H54 (cell line): ENCODE results near the gene S100P.
"Not testable (repeated sequence)": the region's sequence is repeated elsewhere in the genome, so short reads cannot be mapped to it uniquely, and the experiment has no call there.

Experiments used
- DNase-seq: peaks from one replicate; pipeline ENCODE4 v3.0.0; 2011; ENCODE audit warnings: low spot score, mixed read lengths; ENCODE audit not compliant: insufficient read length
- FAIRE-seq: peaks from 3 replicates; lab custom pipeline; 2011; peaks lifted over from hg19 to GRCh38; lab: Jason Lieb, UNC
- POLR2A ChIP-seq: IDR thresholded peaks from 2 replicates; pipeline ENCODE4 v1.6.1; 2011; ENCODE audit warnings: low read depth, mild to moderate bottlenecking, low read length

The S100P gene

DNA sequence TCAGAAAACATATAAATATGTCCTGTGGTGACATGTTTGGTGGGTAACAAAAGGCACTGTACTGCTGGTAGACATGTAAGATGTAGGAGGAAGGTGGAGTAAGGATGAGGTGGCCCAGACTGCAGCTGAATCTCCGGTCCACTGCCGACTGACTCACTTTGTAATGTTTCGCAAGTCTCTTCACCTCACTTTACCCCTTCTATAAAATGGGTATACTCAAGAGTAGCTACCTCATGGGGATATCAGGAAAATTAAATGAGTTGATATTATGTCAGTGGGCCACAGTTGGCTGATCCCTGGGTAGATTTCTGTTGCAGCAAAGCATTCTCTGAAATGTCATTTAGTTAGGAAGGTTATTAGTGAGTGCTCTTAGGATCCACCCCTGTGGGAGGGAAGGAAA lies 31.1 kb upstream of the S100P start:
- no peak for FAIRE-seq

DNA sequence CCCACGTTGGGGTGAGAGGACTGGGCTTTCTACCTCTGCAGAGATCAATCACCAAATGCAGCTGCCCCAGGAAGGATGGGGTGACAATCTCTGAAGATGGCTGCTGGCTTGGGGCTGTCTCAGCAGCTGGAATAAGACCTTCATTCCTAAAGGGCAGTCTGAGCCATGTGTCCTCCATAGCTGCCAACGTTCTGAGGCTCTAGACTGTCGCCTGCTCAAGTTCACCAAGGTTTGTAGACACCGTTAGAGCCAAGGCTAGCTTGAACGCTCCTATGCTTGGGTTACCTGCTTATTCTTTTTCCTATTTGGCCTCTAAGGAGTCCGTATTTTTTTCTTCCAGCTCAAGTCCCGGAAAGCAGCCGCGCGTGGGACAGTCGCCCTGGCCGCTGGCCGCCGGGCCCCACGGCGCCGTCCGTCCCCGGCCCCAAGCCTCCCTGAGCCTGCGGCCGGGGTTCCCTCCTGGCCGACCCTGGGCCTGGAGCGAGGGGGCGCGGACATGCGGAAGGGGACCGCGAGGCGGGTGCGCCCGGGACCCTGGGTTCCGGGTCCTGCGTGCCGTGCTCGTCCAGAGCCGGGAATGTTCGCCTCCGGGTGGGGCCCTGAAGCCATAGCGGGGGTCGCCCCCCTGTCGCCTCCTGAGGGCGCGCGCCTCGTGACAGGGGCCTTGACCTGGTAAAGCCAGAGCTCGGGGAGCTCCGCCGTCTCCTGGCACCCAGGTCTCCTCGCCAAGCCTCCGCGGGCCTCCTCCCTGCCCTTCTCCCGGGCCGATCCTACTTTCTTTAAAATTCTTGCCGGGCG lies 29.9 kb upstream of the S100P start:
- DNase-seq (no peak), FAIRE-seq (no peak)
- TF ChIP-seq POLR2A, result no peak

More for the DNA sequence above, 31.1 kb upstream of the S100P start:
- DNase-seq, result no peak
- TF ChIP-seq POLR2A, result no peak

DNA sequence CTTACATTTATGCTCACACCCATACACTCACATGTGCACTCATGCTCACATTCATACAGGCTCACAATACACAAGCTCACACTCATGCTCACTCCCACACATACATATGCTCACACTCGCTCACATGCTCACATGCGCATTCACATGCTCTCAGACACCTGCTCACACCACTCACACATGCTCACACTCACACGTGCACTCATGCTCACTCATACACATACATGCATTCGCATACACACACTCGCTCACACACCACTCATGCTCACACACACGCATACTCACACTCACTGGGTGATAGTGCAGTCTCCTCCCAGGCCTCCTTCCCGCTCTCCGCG lies 28.4 kb upstream of the S100P start:
- TF ChIP-seq POLR2A, result no peak
- no peak for FAIRE-seq
- no peak for DNase-seq

GRCh38 chr4:6668391-6668790 lies 25.3 kb upstream of the S100P start:
- FAIRE-seq (no peak), DNase-seq (no peak)
- no peak for TF ChIP-seq POLR2A

DNA sequence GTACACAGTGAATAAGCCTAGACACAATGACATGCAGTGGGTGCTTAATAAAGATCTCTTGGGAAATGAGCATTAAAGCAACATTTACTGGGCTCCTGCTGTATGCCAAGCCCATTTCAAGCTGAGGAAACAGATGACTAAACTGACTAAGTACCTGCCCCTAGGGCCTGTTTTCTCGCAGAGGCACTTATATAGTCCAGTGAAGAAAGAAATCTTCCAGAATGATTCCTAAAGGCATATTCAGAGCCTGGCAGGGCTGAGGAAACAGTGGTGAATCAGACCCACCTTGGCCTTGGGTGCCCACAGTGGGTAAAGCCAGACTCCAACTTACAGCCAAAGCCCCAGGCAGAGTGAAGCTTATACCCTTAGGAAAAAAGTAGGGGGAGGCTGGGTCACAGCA lies 22.0 kb upstream of the S100P start:
- no peak for DNase-seq
- no peak for FAIRE-seq
- TF ChIP-seq POLR2A, result no peak

DNA sequence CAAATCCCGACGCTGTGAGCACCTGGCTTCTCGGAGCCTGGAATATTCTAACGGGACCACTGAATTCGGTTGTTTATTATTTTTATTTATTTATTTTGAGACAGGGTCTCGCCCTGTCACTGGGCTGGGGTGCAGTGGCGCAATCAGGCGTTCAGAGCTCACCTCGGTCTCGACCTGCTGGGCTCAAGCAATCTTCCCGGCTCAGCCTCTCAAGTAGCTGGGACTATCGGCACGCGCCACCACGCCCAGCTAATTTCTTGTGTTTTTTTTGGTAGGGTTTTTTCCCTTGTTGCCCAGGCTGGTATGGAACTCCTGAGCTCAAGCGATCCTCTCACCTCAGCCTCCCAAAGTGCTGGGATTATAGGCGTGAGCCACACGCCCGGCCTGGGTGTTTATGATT lies 21.5 kb upstream of the S100P start:
- no peak for TF ChIP-seq POLR2A
- FAIRE-seq (no peak), DNase-seq (no peak)

GRCh38 chr4:6672541-6673190 lies 21.0 kb upstream of the S100P start:
- FAIRE-seq, DNase-seq: not testable (repeated sequence)

GRCh38 chr4:6673191-6673659 lies 20.5 kb upstream of the S100P start:
- DNase-seq, FAIRE-seq: not testable (repeated sequence)

GRCh38 chr4:6673660-6674499 lies 19.8 kb upstream of the S100P start:
- FAIRE-seq (no peak), DNase-seq (peak; percentile 87)
- TF ChIP-seq POLR2A, result peak; percentile 81

GRCh38 chr4:6674500-6675149 lies 19.1 kb upstream of the S100P start:
- FAIRE-seq, result no peak
- no peak for DNase-seq
- no peak for TF ChIP-seq POLR2A

DNA sequence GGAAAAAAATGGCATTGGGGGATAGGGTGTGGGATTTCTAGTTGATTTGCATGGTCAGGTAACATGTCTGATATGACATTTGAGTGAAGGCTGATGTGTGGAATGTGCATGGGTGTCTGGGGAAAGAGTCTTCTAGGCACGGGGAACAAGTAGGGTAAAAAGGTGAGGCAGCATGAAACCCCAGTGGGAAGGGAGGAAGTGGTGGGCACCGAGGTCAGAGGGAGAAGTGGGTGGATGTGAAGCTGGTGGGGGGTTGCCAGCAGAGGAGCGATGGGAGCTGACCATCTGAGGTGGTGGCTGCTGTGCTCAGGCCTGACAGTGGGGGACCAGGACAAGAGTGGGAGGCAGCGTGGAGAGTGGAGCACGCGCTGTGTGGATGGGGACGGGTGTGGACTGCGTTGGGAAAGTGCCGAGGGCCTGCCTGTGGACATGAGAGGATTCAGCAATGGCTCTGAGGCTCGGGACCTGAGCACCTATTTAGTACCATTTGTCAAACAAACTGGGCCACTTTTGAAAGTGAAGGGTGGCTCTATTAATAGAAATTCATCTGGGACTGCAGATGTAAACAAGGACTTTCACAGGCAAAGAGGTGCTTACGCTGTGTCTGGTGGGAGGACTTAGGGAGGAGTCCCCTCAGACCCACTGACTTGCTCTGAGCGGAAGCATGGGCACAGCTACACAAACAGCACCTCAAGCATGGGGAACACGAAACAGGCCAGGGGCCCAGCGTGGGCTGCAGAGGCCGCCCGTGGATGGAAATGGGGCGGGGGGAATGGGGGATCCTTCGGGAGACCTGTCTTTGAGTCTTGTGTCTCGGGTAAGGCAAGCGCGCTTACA lies 16.7 kb upstream of the S100P start:
- FAIRE-seq (no peak), DNase-seq (no peak)
- no peak for TF ChIP-seq POLR2A

- FAIRE-seq (no peak), DNase-seq (no peak)
- no peak for TF ChIP-seq POLR2A
Measured at GRCh38 chr4:6680372-6681034, 13.2 kb upstream of the S100P start.

DNA sequence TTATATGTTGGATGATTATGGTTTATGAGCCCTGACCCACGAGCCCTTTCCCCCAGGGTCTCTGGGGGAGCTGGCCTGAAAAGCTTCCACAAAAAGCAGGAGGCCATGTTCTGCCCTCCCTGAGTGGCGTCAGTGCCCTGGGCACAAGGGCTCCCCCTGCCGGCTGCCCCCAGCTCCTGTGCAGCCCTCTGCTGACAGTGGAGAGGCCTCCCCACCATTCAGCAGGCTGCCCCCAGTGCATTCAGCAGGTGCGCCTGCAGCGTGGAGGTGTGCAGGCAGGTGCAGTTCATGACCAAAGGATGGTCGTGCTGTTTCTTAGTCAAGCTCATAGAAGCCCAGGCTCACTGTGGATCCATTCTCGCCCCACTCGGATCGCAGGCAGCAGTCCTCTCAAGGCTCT lies 12.5 kb upstream of the S100P start:
- FAIRE-seq (no peak), DNase-seq (no peak)
- no peak for TF ChIP-seq POLR2A
